ES-I3 (cell line): ENCODE data around the gene NAGS.

Experiments used
- H3K36me3 ChIP-seq: 2 replicates; pipeline ENCODE4 v1.6.1; 2013; ENCODE audit warnings: mild to moderate bottlenecking, low read length, control low read depth, moderate library complexity; ENCODE audit not compliant: insufficient read depth
- H3K4me1 ChIP-seq: 2 replicates; pipeline ENCODE4 v1.6.1; 2013; ENCODE audit warnings: mild to moderate bottlenecking, control low read depth, low read length; ENCODE audit not compliant: insufficient read depth
- H3K9ac ChIP-seq: 2 replicates; pipeline ENCODE4 v1.6.1; 2013; ENCODE audit warnings: low read depth, mild to moderate bottlenecking, low read length, moderate library complexity
- H3K9me3 ChIP-seq: 2 replicates; pipeline ENCODE4 v1.6.1; 2013; ENCODE audit warnings: mild to moderate bottlenecking, low read length, moderate library complexity; ENCODE audit not compliant: control insufficient read depth, insufficient read depth

Gene NAGS

DNA sequence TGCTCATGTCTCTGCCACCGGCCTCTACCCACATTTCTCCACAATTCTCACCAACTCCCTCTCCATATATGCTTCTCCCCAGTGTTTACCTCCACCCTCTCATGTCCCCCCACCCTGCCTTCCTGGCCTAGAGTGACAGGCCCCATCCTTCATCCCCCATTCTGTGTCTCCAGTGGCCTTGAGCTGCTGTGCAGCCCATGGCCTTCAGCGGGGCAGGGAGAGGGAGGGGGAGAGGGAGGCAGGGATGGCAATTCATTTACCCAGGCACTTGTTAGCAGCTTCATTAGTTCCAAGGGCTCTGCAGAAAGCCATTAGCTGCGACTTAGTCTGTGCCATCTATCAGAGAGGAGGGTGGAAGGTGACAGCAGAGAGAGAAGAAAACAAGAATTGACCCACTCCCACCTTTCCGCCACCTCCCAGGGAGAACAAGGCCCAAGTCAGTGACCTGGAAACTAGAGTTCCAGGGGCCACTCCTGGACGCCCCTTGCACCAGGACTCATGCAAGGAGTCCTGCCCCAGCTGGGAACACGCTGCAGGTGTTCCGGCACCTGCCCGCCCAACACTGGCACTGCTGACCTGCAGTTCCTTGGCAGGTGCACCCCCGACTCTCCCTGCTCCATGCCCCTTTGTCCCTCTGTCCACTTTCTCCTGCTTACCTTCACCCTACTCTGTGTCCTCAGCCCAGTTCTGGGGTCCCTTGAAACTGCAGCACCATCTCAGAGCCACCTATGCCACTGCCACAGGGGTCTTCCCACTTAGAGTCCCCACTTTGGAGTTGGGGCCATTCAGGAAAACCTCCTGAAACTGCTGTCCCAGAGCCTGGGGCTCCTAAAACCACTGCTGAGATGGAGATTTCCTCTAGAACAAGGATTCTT lies 27.2 kb upstream of the NAGS start:
- Histone ChIP-seq H3K36me3 (no peaks in the 10 kb centered on the region), H3K9me3 (no peaks in the 10 kb centered on the region), H3K9ac (no peak overlapping the region), H3K4me1 (no peaks in the 10 kb centered on the region)

DNA sequence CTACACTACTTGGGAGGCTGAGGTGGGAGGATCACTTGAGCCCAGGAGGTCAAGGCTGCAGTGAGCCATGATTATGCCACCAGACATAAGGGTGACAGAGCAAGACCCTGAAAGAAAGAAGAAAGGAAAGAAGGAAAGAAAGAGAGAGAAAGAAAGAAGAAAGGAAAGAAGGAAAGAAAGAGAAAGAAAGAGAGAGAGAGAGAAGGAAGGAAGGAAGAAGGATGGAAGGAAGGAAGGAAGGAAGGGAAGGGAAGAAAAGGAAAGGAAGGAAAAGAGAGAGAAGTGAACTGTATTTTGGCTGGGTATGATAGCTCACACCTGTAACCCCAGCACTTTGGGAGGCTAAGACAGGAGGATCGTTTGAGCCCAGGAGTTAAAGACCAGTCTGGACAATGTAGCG lies 26.3 kb upstream of the NAGS start:
- Histone ChIP-seq H3K4me1 (no peaks in the 10 kb centered on the region), H3K9ac (no peak overlapping the region), H3K36me3 (no peaks in the 10 kb centered on the region), H3K9me3 (no peaks in the 10 kb centered on the region)

DNA sequence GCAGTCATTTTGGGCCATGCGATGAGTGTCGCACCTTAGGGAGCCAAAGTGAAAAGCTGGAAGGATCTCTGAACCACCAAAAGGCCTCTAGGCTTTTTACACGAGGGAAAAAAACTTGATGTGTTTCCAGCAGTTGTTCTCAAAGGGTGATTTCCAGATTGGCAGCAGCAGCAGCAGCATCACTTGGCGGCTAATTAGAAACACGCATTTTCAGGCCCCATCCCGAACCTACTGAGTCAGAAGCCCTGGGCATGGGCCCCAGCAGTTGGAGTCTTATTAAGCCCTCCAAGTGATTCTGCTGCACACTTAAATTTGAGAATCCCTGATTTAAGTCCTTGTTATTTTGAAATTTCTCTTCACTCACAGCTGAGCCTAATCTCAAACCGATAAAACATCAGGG lies 25.4 kb upstream of the NAGS start:
- Histone ChIP-seq H3K4me1 (no peaks in the 10 kb centered on the region), H3K9ac (no peak overlapping the region), H3K9me3 (no peaks in the 10 kb centered on the region), H3K36me3 (no peaks in the 10 kb centered on the region)

DNA sequence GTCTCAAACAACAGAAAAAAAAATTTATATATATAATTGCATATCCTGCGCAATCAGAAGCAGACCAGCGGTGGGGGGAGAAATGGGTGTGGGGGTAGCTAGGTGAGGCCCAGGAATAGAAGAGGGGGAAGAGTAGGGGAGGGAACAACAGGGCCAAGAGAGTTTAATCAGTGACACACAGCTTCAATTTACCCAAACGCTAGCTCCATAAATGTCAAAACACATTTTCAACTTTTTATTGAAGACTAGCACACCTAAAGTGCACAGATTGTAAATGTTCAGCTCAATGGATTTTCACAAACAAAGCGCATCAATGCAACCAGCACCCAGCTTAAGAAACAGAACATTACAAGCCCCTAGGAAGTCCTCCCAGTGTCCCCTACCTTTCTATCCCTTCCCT lies 24.8 kb upstream of the NAGS start:
- no peak overlapping the region for H3K9ac ChIP-seq
- H3K36me3 ChIP-seq: no peaks in the 10 kb centered on the region

DNA sequence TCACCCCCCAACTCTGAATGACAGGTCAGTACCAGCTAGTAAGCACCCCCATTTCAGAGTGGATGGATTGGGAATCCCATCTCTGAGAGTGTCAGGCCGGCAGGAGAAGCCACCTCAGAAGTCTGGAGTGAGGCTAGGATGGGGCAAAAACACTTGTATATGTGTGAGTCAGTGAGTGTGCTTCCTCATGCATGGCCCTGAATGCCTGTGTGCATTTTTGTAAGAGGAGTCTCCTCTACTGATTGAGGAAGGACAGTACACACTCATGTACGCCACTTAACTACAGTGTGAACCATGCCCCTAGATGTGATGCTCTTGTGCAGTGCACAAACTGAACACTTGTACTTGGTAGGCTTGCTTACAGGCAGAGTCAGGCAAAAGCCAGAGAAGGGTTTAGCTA lies 22.3 kb upstream of the NAGS start:
- no peak overlapping the region for H3K9ac ChIP-seq

More for the DNA sequence above, 24.8 kb upstream of the NAGS start:
- Histone ChIP-seq H3K4me1 (no peaks in the 10 kb centered on the region), H3K9me3 (no peaks in the 10 kb centered on the region)

DNA sequence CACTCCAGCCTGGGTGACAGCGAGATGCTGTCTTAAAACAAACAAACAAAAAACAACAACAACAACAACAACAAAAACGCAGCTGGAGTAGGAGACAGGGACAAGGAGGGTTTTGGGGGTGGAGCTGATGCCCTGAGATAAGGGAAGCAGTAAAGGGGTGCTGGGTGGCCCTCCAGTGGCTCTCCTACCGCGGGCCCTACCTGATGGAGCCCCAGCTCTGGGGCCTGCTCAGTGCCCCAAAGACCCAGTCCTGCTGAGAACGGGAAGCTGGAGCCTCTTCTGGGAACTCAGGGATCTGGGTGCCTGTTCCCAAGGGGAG lies 21.3 kb upstream of the NAGS start:
- Histone ChIP-seq H3K9ac (peak overlapping the region; percentile 60; the same call in 1 of the 2 replicates), H3K4me1 (no peaks in the 10 kb centered on the region), H3K9me3 (no peaks in the 10 kb centered on the region), H3K36me3 (no peaks in the 10 kb centered on the region)

More for the DNA sequence above, 22.3 kb upstream of the NAGS start:
- Histone ChIP-seq H3K36me3 (no peaks in the 10 kb centered on the region), H3K4me1 (no peaks in the 10 kb centered on the region), H3K9me3 (no peaks in the 10 kb centered on the region)

DNA sequence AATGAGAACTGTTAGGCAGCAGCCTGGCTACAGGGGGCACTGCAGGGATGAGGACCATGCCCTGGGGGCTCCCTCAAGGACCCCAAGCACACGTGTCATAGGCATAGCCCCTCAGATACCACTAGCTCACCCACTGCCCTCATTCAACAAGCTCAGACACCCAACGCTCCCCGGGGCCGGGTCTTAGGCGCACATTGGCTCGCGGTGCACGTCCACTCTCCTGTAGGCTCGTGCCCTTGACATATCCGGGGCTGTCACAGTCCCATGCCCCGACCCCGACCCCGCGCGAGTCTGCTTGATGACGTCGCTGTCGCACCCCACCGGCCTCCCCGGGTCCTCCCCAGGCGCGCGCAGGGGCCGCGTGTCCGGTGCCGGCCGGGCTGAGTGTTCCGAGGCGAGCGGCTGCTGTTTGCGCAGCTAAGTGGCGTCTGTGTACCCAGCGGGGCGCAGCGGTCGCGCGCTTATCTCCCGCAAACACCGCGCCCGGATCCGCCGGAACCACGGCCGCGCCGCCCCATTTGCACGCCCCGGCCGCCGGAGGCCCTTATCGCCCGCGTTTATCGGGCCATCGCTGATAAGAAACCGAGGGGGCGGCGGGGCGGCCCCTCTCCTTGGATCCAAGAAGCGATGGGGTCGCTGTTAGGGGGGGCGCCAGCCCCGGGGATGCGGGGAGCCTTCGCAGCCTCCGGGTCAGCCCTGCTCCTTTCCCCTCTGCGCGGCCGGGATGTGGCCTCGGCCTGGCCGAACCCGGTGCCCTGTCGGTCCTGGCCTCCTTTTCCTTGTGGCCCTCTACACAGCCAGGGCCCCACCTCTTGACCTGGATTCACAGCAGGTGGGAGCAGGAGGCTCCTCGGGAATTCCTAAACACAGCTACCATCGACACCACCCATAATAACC lies 20.7 kb upstream of the NAGS start:
- Histone ChIP-seq H3K36me3 (no peaks in the 10 kb centered on the region), H3K9ac (peak overlapping the region; percentile 60), H3K4me1 (no peaks in the 10 kb centered on the region)

DNA sequence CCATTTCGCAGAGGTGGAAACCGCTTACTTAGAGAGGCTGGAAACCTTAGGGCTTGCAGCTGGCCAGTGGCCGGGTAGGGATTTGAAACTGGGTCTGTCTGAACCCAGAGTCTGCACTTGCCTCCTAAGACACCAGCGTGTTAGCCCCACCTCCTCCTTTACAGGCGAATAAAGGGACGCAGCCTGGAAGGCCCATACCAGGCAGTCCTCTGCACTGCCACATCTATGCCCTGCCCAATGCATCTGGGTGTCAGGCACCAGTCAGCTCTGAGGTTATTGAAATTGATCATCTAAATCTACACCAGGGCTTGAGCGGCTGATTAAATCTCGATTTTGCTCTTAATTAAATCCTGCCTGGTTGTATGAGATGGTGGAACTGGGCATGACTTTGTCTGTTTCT lies 19.9 kb upstream of the NAGS start:
- H3K9ac ChIP-seq: peak overlapping the region; percentile 60
- no peaks in the 10 kb centered on the region for H3K4me1 ChIP-seq
- H3K9me3 ChIP-seq: no peaks in the 10 kb centered on the region

More for the DNA sequence above, 20.7 kb upstream of the NAGS start:
- no peaks in the 10 kb centered on the region for H3K9me3 ChIP-seq

DNA sequence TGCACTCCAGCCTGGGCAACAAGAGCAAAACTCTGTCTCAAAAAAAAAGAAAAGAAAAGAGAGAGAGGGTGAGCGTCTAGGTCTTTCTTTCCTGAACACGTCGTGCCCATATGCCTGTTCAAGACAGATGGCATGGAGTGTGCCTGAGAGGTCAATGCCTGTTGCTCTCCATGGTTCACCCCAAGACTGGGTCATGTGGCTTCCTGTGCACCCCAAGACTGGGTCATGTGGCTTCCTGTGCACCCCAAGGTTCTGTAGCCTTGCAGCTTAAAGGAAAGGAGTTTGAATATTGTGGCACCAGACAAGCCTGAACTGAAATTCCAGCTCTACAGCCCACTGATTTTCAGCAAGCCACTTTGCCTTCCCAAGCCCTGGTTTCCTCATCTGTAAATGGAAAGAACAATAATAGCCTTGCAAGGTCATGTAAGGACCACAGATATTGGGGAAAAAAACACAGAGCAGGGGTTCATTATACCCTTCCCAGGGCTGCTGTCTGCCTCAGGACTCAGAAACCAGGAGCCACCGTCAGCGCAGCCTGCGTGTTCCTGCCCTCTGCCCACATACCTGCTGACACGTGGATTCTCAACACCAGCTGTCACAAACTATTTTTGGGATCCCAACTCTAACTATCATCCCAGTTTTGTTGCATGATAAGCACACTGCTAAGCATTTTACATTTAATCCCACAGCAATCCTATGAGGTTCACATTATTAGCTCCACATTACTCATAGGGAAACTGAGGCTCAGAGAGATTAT lies 18.0 kb upstream of the NAGS start:
- no peaks in the 10 kb centered on the region for H3K36me3 ChIP-seq

More for the DNA sequence above, 19.9 kb upstream of the NAGS start:
- H3K36me3 ChIP-seq: no peaks in the 10 kb centered on the region

DNA sequence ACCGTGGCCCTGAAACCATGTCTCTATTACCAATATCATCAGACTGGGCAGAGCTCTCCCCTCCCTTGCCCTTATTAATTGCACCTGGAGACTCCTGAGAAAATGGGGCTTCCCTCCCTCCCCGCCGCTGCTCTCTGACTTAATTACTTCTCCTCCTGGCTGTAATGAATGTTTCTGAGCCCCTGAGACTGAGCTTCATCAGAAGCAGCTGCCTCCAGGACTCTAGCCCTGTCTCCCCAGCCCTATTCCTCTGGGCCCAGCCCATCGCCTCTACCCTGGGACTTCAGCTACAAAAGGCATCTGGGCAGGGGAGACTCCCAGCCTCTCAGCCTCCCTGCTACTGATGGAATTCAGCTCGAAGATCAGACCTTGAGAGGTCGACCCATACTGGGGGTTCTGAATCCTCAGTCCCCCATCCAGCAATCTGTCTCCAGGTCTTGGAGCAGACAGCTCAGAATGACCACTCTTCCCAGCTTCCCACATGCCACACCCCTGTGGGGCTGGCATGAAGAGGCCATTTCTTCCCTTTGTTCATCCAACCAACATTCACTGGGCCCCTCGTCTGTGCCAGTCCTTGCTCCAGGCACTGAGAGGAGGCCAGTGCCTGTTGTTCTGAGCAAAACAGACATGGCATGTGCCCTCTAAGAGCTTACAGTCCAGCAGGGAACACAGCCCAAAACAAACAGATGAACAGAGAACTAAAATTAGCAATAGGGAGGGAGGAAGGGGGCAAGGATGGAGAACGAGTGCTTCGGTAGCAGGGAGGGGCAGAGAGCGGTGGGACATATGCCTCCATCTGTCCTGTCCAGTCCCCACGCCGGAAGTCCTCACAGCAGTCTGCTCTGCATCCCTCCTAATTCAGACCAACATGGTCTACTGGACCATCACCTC lies 17.0 kb upstream of the NAGS start:
- Histone ChIP-seq H3K9me3 (no peaks in the 10 kb centered on the region), H3K4me1 (no peaks in the 10 kb centered on the region), H3K36me3 (no peaks in the 10 kb centered on the region), H3K9ac (no peak overlapping the region)

More for the DNA sequence above, 18.0 kb upstream of the NAGS start:
- Histone ChIP-seq H3K9ac (no peak overlapping the region), H3K4me1 (no peaks in the 10 kb centered on the region), H3K9me3 (no peaks in the 10 kb centered on the region)

DNA sequence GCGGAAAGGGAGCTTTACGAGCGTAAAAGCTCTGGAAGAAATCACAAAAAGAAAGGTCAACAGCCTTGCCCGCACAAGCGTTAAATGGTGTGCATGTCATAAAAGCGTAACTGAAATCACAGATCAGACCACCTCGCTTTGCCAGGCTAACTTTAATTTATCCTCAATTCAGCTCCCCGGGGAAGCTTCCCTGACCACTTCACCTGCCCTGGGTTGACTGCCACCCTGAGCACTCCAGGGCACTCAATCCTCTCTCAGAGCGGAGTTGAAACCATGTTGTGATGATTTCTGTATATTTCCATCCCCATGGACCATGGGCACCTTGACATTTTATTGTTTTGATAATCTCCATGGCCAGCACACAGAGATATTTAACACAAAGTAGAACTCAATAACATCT lies 16.1 kb upstream of the NAGS start:
- no peaks in the 10 kb centered on the region for H3K9me3 ChIP-seq
- no peaks in the 10 kb centered on the region for H3K36me3 ChIP-seq
- no peak overlapping the region for H3K9ac ChIP-seq
- no peaks in the 10 kb centered on the region for H3K4me1 ChIP-seq

DNA sequence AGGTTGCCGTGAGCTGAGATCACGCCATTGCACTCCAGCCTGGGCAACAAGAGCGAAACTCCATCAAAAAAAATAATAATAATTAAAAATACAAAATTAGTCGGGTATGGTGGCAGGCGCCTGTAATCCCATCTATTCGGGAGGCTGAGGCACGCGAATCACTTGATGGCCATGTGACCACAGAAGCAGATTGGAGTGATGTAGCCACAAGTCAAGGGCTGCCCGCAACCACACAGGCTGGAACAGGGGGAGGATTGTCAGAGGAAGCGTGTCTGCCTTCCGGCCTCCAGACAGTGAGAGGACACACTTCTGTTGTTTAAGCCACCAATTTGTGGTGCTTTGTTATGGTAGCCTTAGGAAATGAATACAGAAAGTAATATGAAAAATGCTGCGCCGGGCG lies 11.8 kb upstream of the NAGS start:
- H3K4me1 ChIP-seq: peaks cover 4% of the 10 kb centered on the region; the same call in 1 of the 2 replicates
- no peaks in the 10 kb centered on the region for H3K36me3 ChIP-seq
- no peak overlapping the region for H3K9ac ChIP-seq
- no peaks in the 10 kb centered on the region for H3K9me3 ChIP-seq

DNA sequence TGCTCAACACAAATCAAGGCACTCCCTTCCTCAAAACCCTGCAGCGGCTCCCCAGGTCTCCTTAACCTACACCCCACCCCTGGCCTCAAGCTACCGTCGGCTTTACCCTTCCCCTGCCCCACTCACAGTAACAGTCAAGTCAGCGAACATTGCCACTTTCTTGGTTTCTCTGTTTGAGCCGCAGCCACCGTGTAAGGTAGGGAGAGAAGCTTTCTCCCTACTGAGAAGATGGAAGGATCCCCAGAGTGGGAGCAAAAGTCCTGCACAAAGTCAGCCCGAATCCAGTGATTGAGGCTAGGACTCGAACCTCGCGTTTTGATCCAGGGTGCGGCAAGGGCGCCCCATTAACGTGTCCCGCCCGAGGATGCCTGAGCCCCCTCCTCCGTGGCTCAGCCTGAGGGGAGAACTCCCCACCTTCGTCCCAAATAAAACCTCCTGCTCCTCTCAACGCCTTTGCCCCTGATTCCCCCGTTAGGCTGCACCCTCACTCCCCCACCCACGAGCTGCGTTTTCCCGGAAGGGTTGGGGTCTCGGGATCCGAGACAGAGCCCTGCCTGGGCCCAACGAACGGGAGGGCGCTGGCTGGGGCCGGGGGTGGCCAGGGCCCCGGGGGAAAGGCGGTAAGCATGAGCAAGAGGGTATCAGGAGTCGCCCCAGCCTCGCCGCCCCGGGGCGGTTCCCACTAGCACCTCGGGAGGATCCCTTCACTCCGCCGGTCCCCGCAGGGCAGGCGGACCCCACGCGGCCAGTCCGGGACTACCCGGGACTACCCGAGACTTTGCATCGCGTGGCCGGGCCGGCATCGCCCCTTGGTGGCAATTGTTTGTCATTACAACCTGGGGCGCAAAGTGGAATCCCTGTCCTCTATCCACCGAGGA lies 9.9 kb upstream of the NAGS start:
- Histone ChIP-seq H3K36me3 (no peaks in the 10 kb centered on the region), H3K9ac (peak overlapping the region; percentile 54), H3K4me1 (peaks cover 4% of the 10 kb centered on the region; the same call in 1 of the 2 replicates), H3K9me3 (no peaks in the 10 kb centered on the region)
